NCI-H1105 (cell line): ENCODE results near the gene CFAP92.
A peak's percentile ranks its signal among the peaks of the same experiment; 100 is the strongest.

Experiments
- DNase-seq: peaks from one replicate; lab custom pipeline; 2025; lab: John Stamatoyannopoulos, UW

The CFAP92 gene

DNA sequence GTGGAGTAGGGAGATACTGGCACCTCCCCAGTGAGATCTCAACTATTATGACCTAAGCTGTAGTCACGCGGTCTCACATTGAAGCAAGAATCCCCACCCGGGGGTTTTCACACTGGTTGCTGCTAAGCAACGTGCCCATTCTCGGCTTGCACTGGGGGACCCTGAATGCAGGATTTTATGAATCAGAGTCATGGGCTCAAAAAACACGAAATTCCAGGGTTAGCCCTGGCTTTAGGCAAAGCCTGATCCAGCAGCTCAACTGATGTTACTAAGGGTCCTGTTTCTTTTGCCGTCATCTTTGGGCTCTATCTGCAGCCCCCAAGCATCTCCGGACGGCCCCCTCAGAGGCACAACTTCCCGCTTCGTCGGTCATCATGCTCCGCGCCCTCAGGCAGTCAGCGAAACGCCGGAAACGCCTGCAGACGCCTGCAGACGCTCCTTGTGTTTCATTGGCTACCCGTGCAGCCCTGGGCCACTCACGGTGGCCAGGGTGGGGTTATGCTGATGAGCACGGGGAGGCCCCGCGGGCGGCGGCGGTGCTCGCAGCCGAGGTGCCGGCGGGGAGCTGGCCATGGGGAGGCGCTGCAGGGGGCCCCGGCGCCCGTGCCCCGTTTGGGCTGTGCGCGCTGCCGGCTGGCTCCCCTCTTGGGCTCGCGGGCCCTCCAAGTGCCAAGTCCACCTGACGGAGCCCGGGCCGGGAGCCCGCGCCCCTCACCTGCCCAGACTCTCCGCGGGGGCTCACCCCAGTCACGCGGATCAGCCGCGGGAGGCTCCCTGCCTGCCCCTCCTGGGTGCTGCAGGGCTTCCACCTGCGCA is 33.1 kb upstream of the CFAP92 start:
- DNase-seq = peak; percentile 94

DNA sequence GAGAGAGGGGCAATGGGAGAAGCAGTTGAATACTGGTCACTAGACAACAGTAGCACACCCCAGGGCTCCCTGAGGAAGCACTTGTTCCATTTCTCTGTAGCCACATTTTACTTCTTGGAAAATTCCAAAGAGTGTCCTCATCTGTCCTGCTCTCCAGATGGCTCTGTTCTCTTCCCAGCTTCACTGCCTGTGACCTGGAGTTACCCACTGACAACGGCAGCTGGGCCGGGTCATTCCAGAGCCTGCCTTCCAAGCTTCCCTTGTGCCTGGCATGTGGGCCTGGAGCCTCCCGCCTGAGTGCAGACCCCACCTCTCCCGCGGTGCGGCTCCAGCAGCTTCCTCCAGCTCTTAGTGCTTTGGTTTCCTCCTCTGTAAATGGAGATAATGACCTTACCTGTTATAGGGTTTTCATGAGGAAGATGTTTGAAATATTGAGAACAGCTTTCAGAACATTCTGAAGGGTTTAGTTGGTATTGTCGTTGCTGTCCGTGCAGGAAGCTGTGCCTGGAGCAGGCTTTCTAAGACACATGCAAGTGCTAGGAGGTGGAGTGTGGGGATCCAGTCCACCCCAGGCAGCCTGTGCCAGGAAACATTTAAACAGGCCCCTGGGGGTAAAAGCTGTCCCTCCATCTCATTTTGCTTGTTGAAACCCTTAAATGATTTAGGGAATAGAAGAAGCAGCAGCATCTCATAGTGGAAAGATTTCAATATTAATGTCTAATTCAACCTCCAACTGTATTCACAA is 32.0 kb upstream of the CFAP92 start:
- DNase-seq = no peak

DNA sequence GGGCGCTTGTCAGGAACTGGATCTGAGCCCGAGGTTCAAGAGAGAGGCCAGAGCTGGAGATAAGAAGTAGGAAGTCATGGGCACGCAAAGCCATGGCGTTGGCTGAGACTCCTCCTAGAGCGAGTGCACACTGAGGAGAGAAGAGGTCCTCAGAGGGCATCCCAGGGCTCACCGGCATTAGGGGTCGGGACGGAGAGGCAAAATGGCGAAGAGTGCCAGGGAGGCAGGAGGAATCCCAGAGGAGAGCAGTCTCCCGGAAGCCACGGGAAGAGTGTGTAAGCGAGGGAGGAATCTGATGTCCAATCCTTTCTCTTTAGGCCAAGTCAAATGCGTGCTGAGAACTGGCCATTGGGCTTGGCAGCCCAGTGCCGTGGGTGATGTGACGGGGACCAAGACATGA is 31.2 kb upstream of the CFAP92 start:
- DNase-seq = no peak

DNA sequence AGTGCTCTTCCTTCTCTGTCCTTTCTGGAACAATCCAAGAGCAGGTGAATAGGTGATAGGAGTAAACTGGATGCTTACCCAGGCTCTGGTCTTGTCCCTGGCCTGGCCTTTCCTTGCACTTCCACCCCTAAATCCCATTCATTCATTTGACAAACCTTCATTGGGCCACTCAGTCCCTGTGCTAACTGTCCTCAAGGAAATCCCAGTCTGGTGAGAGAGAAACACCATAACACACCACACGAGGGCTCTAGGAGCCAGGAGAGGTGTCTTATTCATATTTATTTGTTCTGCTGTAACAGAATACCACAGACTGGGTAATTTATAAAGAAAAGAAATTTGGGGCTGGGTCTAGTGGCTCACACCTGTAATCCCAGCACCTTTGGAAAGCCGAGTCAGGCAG is 30.0 kb upstream of the CFAP92 start:
- no peak for DNase-seq

DNA sequence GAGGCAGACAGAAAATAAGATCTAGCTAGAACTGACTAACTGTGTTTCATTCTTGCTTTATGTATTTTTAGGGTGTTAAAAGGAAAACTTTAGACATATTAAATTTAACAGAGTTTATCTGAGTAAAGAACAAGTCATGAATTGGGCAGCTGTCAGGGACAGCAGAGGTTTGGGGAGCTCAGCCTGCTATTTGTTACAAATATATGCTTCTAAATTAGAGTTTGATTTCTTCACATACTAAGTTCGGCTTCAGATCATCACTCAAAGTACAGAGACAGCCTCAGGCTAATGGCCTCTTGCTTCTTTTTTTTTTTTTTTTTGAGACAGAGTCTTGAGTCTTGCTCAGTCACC is 29.1 kb upstream of the CFAP92 start:
- DNase-seq = no peak

DNA sequence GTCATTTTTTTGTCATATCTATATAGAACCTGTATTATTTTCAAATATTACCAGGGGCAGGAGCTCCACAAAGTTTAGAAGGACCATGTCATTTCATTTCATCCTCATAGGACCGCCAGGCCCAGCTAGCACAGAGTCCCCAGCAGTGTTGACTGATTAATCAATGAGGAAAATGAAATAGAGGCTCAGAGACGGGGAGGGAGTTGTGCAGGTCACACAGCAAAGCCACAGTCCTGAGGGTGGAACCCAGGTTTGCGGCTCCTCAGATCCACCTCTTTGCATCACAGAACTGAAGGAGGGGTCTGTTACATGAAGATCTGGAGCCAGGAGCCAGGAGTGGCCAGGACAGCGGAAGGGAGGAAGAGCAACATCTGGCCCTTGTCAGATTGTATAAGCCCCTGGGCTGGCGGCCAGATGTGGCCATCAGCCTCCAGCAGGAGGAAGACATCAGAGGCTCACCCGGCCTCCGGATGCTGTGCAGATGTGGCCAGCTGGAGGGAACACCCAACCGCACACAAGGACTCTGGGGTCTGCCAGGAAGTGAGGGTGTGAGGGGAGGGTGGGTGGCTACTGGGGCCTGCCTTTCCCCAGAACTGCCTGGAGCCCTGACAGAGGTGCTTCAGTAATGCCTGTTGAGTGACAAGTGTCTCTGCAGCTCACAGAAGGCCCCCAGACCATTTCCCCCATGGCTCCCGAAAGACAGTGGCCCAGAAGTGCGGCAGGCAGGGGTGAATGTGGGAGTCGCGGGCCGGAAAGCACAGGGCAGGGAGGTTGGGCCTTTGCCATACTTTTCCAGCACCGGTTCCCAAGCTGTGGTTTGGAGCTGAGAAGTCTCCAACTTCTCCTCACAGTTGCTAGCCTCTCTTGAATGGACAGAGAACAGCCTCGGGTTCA is 28.5 kb upstream of the CFAP92 start:
- no peak for DNase-seq

DNA sequence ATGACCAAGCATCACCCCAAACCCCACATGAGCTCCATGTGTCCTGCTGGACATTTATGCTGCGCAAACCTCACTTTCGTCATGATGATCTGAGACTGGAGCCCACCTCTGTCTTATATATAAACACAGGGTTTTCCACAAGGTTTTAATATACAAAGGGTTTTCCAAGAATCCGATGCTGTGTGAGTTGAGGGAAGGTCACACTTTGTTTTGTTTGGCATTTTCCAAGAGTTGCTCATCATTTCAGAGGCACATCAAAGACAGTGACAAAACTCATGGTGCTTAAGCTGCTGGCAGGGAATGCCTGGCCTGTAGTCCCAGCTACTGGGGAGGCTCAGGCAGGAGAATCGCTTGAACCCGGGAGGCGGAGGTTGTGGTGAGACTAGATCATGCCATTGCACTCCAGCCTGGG is 27.3 kb upstream of the CFAP92 start:
- DNase-seq = no peak

DNA sequence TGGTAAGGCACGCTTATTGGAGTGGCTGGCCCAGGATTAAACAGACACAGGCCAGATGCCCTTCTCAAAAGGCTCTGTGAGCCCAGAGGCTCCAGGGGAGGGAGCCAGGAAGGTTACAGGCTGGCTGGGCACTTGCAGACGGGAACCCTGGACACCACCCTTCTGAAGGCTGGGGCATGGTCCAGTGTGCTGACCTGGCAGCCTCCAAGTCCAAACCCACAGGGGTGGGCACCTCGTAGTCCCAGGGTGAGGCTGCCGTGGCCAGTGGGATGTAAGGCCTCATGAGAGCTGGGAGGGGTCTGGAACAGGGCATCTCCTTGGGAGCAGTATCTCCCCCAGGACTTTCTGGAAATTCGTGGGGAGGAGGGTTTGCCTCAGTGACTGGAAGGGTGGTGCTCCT is 26.8 kb upstream of the CFAP92 start:
- no peak for DNase-seq

DNA sequence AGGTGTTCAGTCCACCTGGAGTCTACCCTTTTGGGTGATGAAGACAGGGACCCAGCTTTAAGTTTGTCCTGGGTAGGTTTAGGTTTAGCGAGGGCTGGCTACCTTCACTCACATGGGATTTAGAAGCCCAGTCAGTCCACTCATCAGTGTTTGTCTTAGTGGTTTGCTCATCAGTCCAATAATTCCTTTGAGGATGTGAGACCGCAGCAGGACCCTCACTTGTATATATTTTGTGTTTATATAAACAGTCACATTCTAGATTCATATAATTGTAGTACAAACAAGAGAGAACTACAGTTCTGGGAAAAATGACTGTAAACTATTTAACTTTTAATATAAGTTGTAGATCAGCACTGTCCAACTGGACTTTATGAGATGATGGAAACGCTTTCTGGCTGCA is 25.4 kb upstream of the CFAP92 start:
- DNase-seq = no peak

DNA sequence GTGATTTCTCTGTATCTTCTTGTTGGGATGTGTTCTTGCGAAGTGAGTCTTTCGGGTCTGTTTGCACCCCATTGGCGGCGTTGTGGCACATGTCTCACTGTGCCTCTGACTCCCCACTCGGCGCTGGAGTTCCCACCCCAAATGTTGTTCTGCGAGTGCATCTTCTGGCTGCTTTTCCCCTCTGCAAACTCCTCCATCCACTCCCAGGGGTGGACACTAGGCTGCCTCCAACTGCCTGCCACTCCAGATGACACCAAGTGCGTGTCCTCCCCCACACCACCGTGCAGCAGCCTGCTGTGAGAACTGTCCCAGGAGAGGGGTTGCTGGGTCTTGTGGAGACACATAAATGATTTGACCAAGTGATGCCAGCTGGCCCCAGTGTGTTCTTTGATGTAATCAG is 24.9 kb upstream of the CFAP92 start:
- no peak for DNase-seq

DNA sequence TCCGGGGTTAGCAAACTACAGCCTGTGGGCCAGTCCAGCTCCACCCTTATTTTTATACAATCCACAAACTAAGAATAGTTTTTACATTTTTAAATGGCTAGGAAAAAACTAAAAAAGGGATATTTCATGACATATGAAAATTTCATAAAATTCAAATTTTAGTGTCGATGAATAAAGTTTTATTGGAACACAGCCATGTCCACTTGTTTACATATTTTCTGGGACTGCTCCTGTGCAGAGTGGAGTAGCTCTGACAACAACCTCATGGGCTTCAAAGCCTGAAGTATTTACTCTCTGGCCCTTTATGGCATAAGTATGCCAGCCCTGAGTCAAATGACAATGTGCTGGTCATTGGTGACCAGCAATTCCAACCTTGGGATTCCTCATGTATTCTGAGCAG is 24.4 kb upstream of the CFAP92 start:
- no peak for DNase-seq

DNA sequence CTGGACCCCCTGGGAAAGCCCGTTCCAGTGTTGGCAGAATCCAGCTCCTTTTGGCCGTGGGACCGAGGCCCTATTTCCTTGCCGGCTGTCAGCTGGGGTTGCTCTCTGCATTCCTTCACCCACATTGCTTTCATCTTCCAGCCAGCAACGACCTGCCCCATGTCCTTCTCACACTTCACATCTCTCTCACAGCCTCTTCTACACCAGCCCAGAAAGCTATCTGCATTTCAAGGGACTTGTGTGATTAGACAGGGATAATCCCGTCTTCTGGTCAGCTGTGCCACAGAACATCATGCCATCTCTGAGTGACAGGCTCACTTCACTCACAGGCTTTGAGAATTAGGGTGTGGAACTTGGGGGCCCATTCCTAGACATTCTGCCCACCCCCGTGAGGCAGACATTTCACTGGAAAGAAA is 23.6 kb upstream of the CFAP92 start:
- no peak for DNase-seq

DNA sequence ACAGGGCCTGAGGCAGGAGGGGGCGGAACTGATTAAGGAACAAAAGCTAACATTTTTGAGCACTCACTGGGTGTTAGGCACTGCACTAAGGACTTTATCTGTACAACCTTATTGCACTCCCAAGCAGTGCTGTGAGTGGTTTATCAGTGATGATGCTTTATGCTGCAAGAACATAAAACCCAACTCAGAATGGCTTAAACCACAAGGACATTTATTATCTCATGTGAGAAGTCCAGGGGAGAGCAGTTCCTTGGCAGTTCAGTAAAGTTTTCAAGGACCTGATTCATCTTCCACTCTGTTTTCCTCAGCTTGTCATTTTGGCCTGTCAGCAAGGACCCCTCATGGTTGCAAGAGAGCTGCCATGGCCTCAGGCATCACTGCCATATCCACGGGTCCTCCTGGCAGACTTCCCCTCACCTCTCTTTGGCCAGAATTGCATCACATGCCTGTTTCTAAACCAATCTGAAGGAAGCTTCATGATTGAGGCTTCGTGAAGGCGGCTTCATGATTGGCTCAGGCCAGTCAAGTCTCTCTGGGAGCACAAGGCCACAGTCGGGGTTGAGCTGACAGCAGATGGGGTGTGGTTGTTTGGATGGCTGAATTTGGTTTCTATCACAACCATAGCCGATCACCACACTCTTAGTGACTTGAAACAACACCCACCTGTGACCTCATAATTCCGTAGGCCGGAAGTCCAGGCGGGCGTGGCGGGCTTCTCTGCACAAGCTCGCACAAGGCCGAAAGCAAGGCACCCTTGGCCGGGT is 23.0 kb upstream of the CFAP92 start:
- DNase-seq = no peak

DNA sequence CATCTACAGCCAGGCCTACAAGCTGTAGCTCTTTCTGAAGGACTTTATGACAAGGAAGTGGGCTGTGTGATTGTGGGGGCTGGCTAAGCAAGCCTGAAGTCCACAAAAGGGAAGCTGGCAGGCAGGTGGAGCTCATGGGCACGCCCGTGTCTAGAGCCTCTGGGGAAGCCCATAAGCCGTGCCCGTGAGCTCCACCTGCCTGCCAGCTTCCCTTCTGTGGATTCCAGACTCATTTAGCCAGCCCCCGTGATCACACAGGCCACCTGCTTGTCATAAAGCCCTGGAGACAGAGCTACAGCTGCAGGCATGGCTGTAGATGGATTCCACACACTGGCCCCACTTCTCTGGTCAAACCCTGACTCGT is 22.5 kb upstream of the CFAP92 start:
- DNase-seq = peak; percentile 91

DNA sequence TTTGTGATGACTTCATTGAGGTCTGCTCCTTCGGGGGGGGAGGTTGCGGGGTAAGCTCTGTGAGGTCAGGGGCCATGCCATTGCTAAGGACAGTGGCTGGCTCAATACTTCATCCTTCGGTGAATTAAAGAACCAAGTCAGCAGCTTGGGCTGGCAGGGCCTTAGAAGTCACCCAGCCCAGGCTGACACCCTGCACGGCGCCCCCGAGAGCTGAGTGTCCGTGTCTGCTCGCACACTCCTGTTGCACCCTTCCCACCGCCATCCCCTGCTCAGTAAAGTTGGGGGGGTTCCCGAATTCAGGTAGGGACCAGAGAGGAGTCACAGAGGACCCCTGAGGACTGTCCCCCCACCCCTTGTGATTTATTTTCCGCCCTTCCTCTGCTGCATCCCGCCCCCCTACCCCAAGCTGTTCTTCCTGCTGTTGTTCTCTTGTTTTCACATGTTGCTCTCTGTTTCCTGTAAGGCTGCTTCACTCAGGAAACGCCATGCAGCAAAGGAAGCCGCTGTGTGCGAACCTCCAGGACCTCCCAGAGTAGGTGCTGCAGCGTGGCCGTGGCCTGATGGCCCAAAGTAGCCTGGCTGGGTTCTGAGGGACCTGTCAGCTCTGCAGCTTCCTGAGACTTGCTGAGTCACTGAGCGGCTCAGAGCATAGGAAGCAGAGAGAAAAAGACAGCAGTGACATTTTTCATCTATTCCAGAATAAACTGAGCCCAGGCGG is 21.7 kb upstream of the CFAP92 start:
- no peak for DNase-seq

DNA sequence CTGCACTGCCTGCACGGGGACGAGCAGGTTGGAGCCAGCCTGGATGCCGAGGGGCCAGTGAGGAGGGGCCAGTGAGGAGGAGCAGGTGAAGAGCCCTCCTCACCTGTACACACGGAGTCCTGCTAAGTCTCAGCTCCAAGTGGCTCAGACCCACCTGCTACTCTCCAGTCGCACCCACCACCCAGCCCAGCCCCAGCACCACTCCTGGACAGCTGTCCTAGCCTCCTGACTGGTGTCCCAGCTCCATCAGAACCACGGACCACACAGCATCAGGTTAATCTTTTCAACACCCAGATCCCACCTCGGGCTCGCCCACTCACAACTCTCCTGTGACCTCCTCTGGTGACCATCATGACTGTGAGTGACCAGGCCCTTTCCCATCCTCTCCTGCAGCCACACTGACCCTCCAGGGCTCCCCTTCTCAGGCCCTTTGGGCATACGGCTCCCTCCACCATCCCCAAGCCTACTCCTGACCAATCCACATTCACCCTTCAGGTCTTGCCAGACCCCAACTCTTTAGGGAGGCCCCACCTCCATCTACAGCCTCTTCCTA is 21.0 kb upstream of the CFAP92 start:
- DNase-seq = no peak

DNA sequence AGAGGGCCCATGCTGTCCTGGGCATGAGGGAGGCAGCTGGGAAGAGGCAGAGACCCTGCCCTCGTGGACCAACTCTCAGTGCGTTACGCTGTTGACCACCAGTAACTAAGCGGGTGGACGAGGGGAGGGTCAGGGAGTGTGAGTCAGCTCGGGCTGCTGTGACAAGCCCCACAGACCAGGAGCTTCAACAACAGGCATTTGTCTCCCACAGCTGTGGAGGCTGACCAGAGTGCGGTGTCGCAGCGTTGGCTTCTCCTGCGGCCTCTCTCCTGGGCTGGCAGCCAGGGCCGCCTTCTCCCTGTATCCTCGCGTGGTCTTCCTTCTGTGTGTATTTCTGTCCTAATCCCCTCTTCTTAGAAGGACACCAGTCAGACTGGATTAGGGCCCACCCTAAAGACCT is 20.3 kb upstream of the CFAP92 start:
- DNase-seq = no peak

DNA sequence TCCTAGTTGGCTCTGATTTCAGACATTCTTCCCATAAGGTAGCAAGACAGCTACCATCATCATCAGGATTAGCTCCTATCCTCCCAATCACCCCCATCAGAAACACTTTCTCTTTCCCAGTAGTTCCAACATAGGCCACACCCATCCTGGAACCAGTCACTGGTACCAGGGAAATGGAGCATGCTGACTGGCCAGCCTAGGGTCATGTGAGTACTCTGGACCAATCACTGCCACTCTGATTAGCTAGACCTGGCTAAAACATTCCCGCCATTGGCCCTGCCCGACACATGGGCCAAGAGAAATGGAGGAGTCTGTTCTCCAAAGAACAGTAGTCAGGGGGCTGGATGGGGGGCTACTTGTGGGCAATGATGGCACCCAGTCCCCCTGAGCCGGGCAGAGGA is 19.6 kb upstream of the CFAP92 start:
- no peak for DNase-seq

DNA sequence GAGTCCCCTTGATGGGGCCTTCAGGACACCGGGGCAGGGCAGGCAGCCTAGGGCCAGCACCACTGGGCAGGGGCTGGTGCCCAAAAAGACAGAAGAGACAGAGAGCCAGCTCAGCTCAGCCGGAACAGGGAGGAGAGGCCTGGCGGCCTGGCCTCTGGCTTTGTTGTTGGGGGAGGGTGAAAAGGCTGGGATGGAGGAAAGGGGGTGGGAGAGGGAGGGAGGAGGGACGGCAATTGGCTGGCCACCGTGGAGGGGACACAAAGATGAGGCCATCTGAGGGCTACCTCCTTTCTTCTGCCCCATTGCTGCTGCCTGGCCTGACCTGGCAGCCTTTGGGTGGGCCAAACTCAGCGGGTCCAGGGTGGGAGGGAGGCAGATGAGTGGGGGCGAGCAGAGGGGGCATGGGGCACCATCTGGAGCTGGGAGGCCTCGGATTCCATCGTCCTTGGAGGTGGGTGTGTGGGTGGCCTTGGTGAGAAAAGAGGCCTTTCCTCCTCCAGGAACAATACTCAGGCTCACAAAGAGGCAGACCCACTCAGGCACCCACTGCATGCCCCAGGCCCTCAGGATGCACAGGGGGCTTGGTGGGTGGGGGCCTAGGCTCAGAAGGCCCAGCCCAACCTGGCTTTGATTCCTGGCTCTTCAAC is 16.6 kb upstream of the CFAP92 start:
- DNase-seq = no peak

DNA sequence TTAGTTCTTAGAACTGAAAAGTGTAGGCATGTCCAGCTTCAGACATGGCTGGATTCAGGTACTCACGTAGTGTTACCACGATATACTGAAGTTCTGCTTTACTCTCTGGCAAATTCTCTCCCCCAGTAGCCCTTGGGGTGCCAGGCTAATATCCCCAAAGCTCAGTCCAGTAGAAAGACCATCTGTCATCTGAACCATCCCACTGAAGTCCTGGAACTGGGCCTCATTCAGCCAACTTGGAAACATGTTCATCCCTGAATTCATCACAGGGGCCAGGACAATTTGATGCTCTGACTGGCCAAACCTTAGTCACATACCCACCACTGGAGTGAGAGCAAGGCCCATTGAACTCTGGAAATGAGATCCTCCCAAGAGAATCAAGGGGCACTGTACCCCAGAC is 15.4 kb upstream of the CFAP92 start:
- DNase-seq = no peak

DNA sequence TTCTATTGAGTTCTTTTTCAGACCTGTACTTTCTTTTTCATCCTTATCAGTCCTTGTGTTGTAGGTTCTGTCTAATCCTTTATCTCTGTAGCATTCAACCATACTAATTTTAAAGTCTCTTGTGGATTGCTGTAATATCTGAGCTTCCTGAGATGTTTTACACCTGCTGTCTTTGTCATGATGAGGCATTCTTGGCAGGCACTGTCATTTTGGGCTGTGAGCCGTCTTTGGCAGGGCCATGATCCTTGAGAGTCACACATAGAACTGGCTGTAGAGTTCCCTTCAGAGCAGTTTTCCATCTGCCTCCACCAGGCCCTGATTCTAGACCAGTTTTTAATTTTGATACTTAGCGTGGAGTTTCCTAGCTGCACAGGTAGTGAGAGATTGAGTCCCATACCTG is 13.9 kb upstream of the CFAP92 start:
- DNase-seq = no peak
